ENCODE data around the gene TFDP2.

Gene TFDP2

DNA sequence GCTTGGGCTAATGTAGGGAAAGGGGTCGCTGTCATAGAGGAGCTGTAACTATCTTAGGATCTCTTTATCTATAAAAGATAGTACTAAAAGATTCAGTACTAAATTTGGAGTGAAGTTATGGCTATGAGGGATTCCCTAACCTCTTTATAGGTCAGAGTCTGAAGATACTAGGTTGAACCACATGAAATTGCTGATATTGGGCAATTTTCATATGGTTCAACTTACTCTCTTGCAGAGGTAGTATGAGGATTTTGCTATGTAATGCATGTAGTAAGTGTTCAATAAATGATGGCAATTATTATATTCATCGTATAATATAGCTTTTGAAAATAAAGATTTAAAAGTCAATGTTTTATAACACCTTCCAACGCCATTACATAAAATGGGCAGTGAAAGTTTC, 1.9 kb upstream of the TFDP2 start:
- no peak overlapping the region for H3K4me3 ChIP-seq (replicated peaks; ENCODE audit: insufficient read depth, low read length)
- TF ChIP-seq GABPA (IDR thresholded peaks at IDR 0.05; ENCODE audit: low read depth), result no peak
- no peak for TF ChIP-seq POLR2AphosphoS5 (IDR thresholded peaks at IDR 0.05; ENCODE audit: low read depth)
- TF ChIP-seq, protein P1, sequence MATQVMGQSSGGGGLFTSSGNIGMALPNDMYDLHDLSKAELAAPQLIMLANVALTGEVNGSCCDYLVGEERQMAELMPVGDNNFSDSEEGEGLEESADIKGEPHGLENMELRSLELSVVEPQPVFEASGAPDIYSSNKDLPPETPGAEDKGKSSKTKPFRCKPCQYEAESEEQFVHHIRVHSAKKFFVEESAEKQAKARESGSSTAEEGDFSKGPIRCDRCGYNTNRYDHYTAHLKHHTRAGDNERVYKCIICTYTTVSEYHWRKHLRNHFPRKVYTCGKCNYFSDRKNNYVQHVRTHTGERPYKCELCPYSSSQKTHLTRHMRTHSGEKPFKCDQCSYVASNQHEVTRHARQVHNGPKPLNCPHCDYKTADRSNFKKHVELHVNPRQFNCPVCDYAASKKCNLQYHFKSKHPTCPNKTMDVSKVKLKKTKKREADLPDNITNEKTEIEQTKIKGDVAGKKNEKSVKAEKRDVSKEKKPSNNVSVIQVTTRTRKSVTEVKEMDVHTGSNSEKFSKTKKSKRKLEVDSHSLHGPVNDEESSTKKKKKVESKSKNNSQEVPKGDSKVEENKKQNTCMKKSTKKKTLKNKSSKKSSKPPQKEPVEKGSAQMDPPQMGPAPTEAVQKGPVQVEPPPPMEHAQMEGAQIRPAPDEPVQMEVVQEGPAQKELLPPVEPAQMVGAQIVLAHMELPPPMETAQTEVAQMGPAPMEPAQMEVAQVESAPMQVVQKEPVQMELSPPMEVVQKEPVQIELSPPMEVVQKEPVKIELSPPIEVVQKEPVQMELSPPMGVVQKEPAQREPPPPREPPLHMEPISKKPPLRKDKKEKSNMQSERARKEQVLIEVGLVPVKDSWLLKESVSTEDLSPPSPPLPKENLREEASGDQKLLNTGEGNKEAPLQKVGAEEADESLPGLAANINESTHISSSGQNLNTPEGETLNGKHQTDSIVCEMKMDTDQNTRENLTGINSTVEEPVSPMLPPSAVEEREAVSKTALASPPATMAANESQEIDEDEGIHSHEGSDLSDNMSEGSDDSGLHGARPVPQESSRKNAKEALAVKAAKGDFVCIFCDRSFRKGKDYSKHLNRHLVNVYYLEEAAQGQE (IDR thresholded peaks at IDR 0.05; ENCODE audit: insufficient replicate concordance, low read depth), result no peak
- TF ChIP-seq, protein P2, sequence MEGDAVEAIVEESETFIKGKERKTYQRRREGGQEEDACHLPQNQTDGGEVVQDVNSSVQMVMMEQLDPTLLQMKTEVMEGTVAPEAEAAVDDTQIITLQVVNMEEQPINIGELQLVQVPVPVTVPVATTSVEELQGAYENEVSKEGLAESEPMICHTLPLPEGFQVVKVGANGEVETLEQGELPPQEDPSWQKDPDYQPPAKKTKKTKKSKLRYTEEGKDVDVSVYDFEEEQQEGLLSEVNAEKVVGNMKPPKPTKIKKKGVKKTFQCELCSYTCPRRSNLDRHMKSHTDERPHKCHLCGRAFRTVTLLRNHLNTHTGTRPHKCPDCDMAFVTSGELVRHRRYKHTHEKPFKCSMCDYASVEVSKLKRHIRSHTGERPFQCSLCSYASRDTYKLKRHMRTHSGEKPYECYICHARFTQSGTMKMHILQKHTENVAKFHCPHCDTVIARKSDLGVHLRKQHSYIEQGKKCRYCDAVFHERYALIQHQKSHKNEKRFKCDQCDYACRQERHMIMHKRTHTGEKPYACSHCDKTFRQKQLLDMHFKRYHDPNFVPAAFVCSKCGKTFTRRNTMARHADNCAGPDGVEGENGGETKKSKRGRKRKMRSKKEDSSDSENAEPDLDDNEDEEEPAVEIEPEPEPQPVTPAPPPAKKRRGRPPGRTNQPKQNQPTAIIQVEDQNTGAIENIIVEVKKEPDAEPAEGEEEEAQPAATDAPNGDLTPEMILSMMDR (IDR thresholded peaks at IDR 0.05; ENCODE audit: insufficient read depth, low read length), result no peak
- TF ChIP-seq SPI1 (IDR thresholded peaks at IDR 0.05; ENCODE audit: borderline replicate concordance, low read depth), result no peak
- no peak overlapping the region for H3K27ac ChIP-seq (replicated peaks)
- no peaks in the 10 kb centered on the region for H3K27me3 ChIP-seq (ENCODE audit: insufficient read depth, poor library complexity, severe bottlenecking)
- DNase-seq (ENCODE audit: low read depth in 1 of 2, low spot score in 1 of 2), result no peak

DNA sequence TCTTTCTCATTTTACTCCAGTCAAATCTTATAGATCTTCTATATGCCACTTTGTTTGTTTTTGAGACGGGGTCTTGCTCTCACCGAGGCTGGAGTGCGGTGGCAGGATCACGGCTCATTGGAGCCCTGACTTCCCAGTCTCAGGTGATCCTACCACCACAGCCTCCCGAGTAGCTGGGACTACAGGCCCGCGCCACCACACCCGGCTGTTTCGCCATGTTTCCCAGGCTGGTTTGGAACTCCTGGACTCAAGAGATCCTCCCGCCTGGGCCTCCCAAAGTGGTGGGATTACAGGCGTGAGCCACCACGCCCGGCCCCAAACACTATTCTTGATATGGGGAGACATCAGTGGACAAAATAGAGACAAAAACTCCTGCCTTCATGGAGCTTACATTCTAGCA, 927 bp upstream of the TFDP2 start:
- Histone ChIP-seq H3K27ac (replicated peaks) (no peak overlapping the region), H3K27me3 (ENCODE audit: insufficient read depth, poor library complexity, severe bottlenecking) (no peaks in the 10 kb centered on the region), H3K4me3 (replicated peaks; ENCODE audit: insufficient read depth, low read length) (no peak overlapping the region)
- TF ChIP-seq, protein P1 (IDR thresholded peaks at IDR 0.05; ENCODE audit: insufficient replicate concordance, low read depth), result no peak
- TF ChIP-seq GABPA (IDR thresholded peaks at IDR 0.05; ENCODE audit: low read depth) (no peak), POLR2AphosphoS5 (IDR thresholded peaks at IDR 0.05; ENCODE audit: low read depth) (no peak), SPI1 (IDR thresholded peaks at IDR 0.05; ENCODE audit: borderline replicate concordance, low read depth) (no peak)
- TF ChIP-seq, protein P2 (IDR thresholded peaks at IDR 0.05; ENCODE audit: insufficient read depth, low read length), result no peak
- no peak for DNase-seq (ENCODE audit: low read depth in 1 of 2, low spot score in 1 of 2)

DNA sequence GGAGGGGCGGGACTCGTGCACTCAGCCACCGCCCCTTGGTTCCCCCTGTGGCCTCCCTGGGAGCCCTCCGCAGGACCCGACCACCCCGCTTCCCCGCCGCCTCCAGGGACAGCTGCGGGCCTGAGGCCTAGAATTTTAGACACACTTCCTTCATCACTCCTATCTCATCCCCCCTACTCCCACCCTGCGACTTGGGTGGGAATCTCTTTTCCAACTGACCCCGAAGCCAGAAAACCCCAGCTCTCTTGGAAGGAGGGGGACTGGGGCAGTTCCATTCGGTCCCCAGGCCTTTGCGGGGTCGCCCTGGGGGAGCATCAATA, 289 bp upstream of the TFDP2 start:
- peak overlapping the region; percentile 62 for H3K4me3 ChIP-seq (replicated peaks; ENCODE audit: insufficient read depth, low read length)
- H3K27me3 ChIP-seq (ENCODE audit: insufficient read depth, poor library complexity, severe bottlenecking), result no peaks in the 10 kb centered on the region
- H3K27ac ChIP-seq (replicated peaks), result peak overlapping the region; percentile 71
- no peak for DNase-seq (ENCODE audit: low read depth in 1 of 2, low spot score in 1 of 2)
- no peak for TF ChIP-seq POLR2AphosphoS5 (IDR thresholded peaks at IDR 0.05; ENCODE audit: low read depth)
- TF ChIP-seq SPI1 (IDR thresholded peaks at IDR 0.05; ENCODE audit: borderline replicate concordance, low read depth), result no peak
- TF ChIP-seq, protein P1 (IDR thresholded peaks at IDR 0.05; ENCODE audit: insufficient replicate concordance, low read depth), result no peak
- TF ChIP-seq, protein P2 (IDR thresholded peaks at IDR 0.05; ENCODE audit: insufficient read depth, low read length), result no peak
- TF ChIP-seq GABPA (IDR thresholded peaks at IDR 0.05; ENCODE audit: low read depth), result no peak
